WI38 (cell line): Measurements from ENCODE around the gene DST.

Experiments
- H3K4me3 ChIP-seq: 2 replicates; pipeline ENCODE4 v1.5.1; 2011; ENCODE audit warnings: low read depth, mild to moderate bottlenecking, control low read depth, low read length
- TF ChIP-seq, protein P1 (sequence below): IDR thresholded peaks from 2 replicates; pipeline ENCODE4 v1.5.1; 2012; ENCODE audit warnings: low read depth, mild to moderate bottlenecking, control low read depth, low read length

Gene DST

GRCh38 chr6:56435754-56436153 lies 206.9 kb downstream of the DST start:
- TF ChIP-seq, protein P1, sequence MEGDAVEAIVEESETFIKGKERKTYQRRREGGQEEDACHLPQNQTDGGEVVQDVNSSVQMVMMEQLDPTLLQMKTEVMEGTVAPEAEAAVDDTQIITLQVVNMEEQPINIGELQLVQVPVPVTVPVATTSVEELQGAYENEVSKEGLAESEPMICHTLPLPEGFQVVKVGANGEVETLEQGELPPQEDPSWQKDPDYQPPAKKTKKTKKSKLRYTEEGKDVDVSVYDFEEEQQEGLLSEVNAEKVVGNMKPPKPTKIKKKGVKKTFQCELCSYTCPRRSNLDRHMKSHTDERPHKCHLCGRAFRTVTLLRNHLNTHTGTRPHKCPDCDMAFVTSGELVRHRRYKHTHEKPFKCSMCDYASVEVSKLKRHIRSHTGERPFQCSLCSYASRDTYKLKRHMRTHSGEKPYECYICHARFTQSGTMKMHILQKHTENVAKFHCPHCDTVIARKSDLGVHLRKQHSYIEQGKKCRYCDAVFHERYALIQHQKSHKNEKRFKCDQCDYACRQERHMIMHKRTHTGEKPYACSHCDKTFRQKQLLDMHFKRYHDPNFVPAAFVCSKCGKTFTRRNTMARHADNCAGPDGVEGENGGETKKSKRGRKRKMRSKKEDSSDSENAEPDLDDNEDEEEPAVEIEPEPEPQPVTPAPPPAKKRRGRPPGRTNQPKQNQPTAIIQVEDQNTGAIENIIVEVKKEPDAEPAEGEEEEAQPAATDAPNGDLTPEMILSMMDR: no peak
- H3K4me3 ChIP-seq: no peak overlapping the region

DNA sequence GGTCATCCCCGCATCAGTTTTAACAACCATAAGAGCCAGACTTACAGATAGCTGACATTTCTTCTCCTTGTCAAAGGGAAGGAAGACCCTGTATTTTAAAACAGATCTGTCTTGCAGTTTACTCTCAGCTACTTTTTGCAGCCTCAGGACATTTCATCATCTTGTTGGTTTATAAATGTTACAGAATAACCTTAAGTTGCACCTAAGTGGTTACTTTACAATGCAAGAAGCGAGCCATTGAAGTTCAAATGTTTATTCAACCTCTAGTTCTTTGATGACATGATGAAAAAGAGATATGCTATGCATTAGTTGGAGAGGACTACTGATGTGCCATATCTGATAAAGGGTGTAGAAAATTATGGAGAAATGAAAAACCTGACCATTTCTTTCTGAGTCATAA lies 207.4 kb downstream of the DST start:
- TF ChIP-seq, protein P1: no peak
- H3K4me3 ChIP-seq: no peak overlapping the region

DNA sequence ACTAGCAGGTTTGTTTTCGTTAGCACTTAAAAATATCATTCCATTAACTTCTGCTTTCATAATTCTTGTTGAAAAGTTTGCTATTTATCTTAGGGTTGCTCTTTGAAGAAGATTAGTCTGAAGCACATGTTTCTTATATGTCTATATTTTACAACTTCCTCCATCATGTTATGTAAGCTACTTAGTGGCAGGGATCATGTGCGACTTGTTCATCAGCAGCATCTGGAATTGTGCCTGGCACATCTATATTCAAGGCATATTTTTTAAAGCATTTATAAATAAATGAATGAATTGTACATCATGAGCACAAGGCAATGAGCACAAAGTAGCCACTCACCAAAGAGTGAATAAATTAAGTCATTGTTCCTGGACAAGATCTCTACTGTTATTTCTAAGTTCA lies 208.1 kb downstream of the DST start:
- no peak overlapping the region for H3K4me3 ChIP-seq
- TF ChIP-seq, protein P1: no peak

DNA sequence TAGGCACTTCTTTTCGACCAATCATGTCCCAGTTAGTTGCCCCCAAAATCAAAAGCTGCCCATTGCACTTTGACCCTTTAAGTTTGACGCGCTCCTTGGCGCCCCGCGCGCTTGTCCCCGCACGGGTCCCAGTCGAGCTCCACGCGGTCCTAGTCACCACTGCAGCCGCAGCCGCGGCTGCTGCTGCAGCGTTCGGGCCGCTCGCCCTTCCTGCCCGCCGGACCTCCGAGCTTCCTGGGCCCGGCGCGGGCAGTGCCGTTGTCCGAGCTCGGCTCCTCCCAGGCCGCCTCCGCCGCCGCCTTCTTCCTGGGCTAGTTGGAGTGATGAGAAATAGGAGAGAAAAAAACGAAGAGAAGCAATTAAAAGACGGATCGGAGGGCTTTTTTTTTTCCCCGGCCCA lies 209.6 kb downstream of the DST start:
- H3K4me3 ChIP-seq: no peak overlapping the region
- TF ChIP-seq, protein P1: no peak

DNA sequence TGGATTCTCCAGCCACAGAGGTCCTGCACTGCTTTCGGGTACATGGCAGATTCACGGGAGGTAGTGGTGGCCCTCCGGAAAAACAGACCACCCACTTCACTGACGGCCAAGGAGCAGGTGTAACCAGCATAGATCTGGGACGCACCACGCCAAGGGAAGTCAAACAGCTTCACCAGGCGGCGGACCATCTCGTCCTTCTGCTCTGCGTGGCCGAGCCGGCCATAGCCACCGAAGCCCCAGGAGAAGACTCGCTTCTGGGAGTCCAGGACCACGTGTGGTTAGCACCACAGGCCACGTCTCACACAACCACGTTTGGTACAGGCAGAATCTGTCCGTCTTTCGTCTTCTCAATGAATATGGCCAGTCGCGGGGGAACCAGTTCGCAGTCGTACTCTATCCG lies 210.5 kb downstream of the DST start:
- H3K4me3 ChIP-seq: no peak overlapping the region
- TF ChIP-seq, protein P1: no peak

DNA sequence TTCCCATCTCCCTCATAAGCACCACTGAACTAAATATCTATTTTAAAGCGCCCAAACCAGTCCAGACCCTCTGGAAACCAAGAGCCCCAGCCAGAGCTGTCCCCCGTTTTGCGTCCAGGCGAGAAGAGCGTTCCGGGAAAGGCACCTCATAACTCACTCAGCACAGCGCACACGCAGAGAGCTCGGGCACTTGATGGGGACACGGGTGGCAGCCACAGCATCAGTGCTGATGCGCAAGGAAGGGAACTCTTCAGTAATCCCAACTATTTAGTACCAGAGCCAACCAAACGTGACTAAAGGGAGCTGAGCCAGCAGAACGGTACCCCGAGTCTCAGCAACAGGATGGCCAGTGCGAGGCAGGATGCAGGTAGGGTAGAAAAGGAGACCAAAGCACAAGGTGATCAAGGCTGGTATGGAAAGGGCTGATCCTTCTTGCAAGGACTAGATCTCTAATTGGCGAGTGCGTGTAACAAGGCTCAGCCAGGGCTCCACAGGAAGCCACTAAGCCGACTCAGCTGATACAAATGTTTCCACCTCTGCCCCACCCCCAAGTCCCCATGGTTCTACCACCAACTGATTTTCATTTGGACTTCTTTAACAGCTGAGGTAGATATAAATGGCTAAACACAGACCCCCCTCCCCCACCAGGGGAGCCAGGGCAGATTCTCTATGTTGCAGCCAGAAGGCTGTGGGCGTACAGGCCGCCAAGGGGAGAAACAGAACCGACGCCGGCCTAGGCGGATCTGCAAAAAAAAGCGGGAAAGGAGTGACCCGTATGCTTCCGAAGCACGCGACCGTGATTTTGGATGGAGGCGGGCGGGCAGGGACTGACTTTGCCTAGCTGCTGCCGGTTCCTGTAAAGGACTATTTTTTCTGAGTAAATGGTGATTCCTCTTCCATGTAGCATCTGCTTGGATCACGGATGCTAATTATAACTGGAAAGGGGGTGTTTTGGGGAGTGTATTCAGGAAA lies 211.8 kb downstream of the DST start:
- TF ChIP-seq, protein P1: no peak
- H3K4me3 ChIP-seq: no peak overlapping the region

- no peak overlapping the region for H3K4me3 ChIP-seq
- TF ChIP-seq, protein P1: no peak
Measured at GRCh38 chr6:56424542-56425083, 218.1 kb downstream of the DST start.
